ENCODE measurements around the gene PPM1J. TPM values are rescaled to one million over a fixed set of nuclear protein-coding genes. Genes with fewer than 3 reads are reported as not detected.

Gene PPM1J
- total RNA-seq, 1 donor from 2014 or later, result 0.67 TPM

GRCh38 chr1:112711670-112712069, 3.5 kb downstream of the PPM1J start:
- Mint-ChIP-seq H3K36me3 (ENCODE audit: unreplicated experiment) (no peaks in the 10 kb centered on the region), H3K4me3 (ENCODE audit: unreplicated experiment) (no peak overlapping the region), H3K9me3 (ENCODE audit: unreplicated experiment) (no peaks in the 10 kb centered on the region), H3K27ac (ENCODE audit: unreplicated experiment) (no peak overlapping the region), H3K27me3 (ENCODE audit: unreplicated experiment) (no peaks in the 10 kb centered on the region), H3K4me1 (ENCODE audit: unreplicated experiment) (peaks cover 24% of the 10 kb centered on the region)
- no peak for DNase-seq (ENCODE audit: extremely low spot score, unreplicated experiment)
- no peak for TF ChIP-seq CTCF (IDR thresholded peaks at IDR 0.05)

- Mint-ChIP-seq H3K27ac (ENCODE audit: unreplicated experiment) (no peak overlapping the region), H3K4me3 (ENCODE audit: unreplicated experiment) (no peak overlapping the region), H3K27me3 (ENCODE audit: unreplicated experiment) (no peaks in the 10 kb centered on the region)
Observed at GRCh38 chr1:112711041-112711440, 4.1 kb downstream of the PPM1J start.

GRCh38 chr1:112710586-112710985, 4.5 kb downstream of the PPM1J start:
- peaks cover 24% of the 10 kb centered on the region for H3K4me1 Mint-ChIP-seq (ENCODE audit: unreplicated experiment)
- H3K9me3 Mint-ChIP-seq (ENCODE audit: unreplicated experiment), result no peaks in the 10 kb centered on the region
- H3K27me3 Mint-ChIP-seq (ENCODE audit: unreplicated experiment), result no peaks in the 10 kb centered on the region
- TF ChIP-seq CTCF (IDR thresholded peaks at IDR 0.05), result no peak
- H3K4me3 Mint-ChIP-seq (ENCODE audit: unreplicated experiment), result no peak overlapping the region
- no peak for DNase-seq (ENCODE audit: extremely low spot score, unreplicated experiment)
- H3K27ac Mint-ChIP-seq (ENCODE audit: unreplicated experiment), result no peak overlapping the region
- no peaks in the 10 kb centered on the region for H3K36me3 Mint-ChIP-seq (ENCODE audit: unreplicated experiment)

More at GRCh38 chr1:112711041-112711440, 4.1 kb downstream of the PPM1J start:
- Mint-ChIP-seq H3K4me1 (ENCODE audit: unreplicated experiment) (peaks cover 23% of the 10 kb centered on the region), H3K36me3 (ENCODE audit: unreplicated experiment) (no peaks in the 10 kb centered on the region), H3K9me3 (ENCODE audit: unreplicated experiment) (no peaks in the 10 kb centered on the region)
- no peak for DNase-seq (ENCODE audit: extremely low spot score, unreplicated experiment)
- TF ChIP-seq CTCF (IDR thresholded peaks at IDR 0.05), result no peak

GRCh38 chr1:112710159-112710558, 5.0 kb downstream of the PPM1J start:
- H3K36me3 Mint-ChIP-seq (ENCODE audit: unreplicated experiment), result no peaks in the 10 kb centered on the region
- no peak for TF ChIP-seq CTCF (IDR thresholded peaks at IDR 0.05)

GRCh38 chr1:112708489-112708888, 6.6 kb downstream of the PPM1J start:
- TF ChIP-seq CTCF (IDR thresholded peaks at IDR 0.05), result no peak
- no peak for DNase-seq (ENCODE audit: extremely low spot score, unreplicated experiment)
- Mint-ChIP-seq H3K27ac (ENCODE audit: unreplicated experiment) (no peak overlapping the region), H3K4me1 (ENCODE audit: unreplicated experiment) (peaks cover 34% of the 10 kb centered on the region), H3K36me3 (ENCODE audit: unreplicated experiment) (no peaks in the 10 kb centered on the region), H3K4me3 (ENCODE audit: unreplicated experiment) (no peak overlapping the region), H3K9me3 (ENCODE audit: unreplicated experiment) (no peaks in the 10 kb centered on the region), H3K27me3 (ENCODE audit: unreplicated experiment) (no peaks in the 10 kb centered on the region)

More at GRCh38 chr1:112710159-112710558, 5.0 kb downstream of the PPM1J start:
- Mint-ChIP-seq H3K4me3 (ENCODE audit: unreplicated experiment) (no peak overlapping the region), H3K4me1 (ENCODE audit: unreplicated experiment) (peaks cover 27% of the 10 kb centered on the region), H3K27ac (ENCODE audit: unreplicated experiment) (no peak overlapping the region), H3K27me3 (ENCODE audit: unreplicated experiment) (no peaks in the 10 kb centered on the region), H3K9me3 (ENCODE audit: unreplicated experiment) (no peaks in the 10 kb centered on the region)
- no peak for DNase-seq (ENCODE audit: extremely low spot score, unreplicated experiment)

Measured in osteocyte (in vitro differentiated cells).